Endothelial cell (in vitro differentiated cells): Measurements from ENCODE around the gene DCUN1D2. TPM values are rescaled to one million over a fixed set of nuclear protein-coding genes. Genes with fewer than 3 reads are reported as not detected.

Experiments used
- DNase-seq: peaks from one replicate; pipeline ENCODE4 v3.0.0; 2021; ENCODE audit warnings: low spot score
- H3K27ac Mint-ChIP-seq: one replicate; pipeline ENCODE4 v1.8.0; 2021; ENCODE audit warnings: mixed read lengths, inconsistent platforms; ENCODE audit not compliant: unreplicated experiment
- H3K27me3 Mint-ChIP-seq: one replicate; pipeline ENCODE4 v1.8.0; 2021; ENCODE audit warnings: mild to moderate bottlenecking, moderate library complexity, mixed read lengths, inconsistent platforms; ENCODE audit not compliant: unreplicated experiment
- H3K36me3 Mint-ChIP-seq: one replicate; pipeline ENCODE4 v1.8.0; 2021; ENCODE audit warnings: mild to moderate bottlenecking, low read depth, mixed read lengths, inconsistent platforms; ENCODE audit not compliant: unreplicated experiment
- H3K4me1 Mint-ChIP-seq: one replicate; pipeline ENCODE4 v1.8.0; 2021; ENCODE audit warnings: mild to moderate bottlenecking, mixed read lengths, inconsistent platforms; ENCODE audit not compliant: unreplicated experiment
- H3K4me3 Mint-ChIP-seq: one replicate; pipeline ENCODE4 v1.8.0; 2021; ENCODE audit warnings: mild to moderate bottlenecking, mixed read lengths, inconsistent platforms; ENCODE audit not compliant: unreplicated experiment
- H3K9me3 Mint-ChIP-seq: one replicate; pipeline ENCODE4 v1.8.0; 2021; ENCODE audit warnings: mixed read lengths, inconsistent platforms; ENCODE audit not compliant: unreplicated experiment
- CTCF ChIP-seq: fragments of 200-600 bp; sonication (generic); IDR thresholded peaks from one replicate; pipeline ENCODE4 v1.5.0; 2021; ENCODE audit warnings: antibody characterized with exemption; ENCODE audit not compliant: unreplicated experiment
- total RNA-seq: library from RNA; stranded (reverse); fragmentation: NEBNext Ultra II Directional; extraction: Animal tissue kit (Norgen Biotek cat#: 25700); gene quantifications from one replicate; pipeline ENCODE4 v1.2.1, GENCODE V29; 2021; ENCODE audit not compliant: unreplicated experiment

DCUN1D2 gene
- total RNA-seq, 1 donor from 2014 or later: 23.9 TPM

GRCh38 chr13:113428871-113429607 is 61.5 kb downstream of the DCUN1D2 start:
- no peak for TF ChIP-seq CTCF
- no peak for DNase-seq
- Mint-ChIP-seq H3K4me1 (no peaks in the 10 kb centered on the region), H3K4me3 (no peak overlapping the region), H3K27ac (no peak overlapping the region), H3K36me3 (peaks cover 5% of the 10 kb centered on the region), H3K27me3 (peaks cover 4% of the 10 kb centered on the region), H3K9me3 (no peaks in the 10 kb centered on the region)

- Mint-ChIP-seq H3K27ac (no peak overlapping the region), H3K36me3 (peaks cover 5% of the 10 kb centered on the region), H3K4me1 (no peaks in the 10 kb centered on the region), H3K27me3 (peaks cover 4% of the 10 kb centered on the region), H3K4me3 (no peak overlapping the region), H3K9me3 (no peaks in the 10 kb centered on the region)
- DNase-seq: no peak
- no peak for TF ChIP-seq CTCF
These were observed 62.0 kb downstream of the DCUN1D2 start for GRCh38 chr13:113428469-113428865.

DNA sequence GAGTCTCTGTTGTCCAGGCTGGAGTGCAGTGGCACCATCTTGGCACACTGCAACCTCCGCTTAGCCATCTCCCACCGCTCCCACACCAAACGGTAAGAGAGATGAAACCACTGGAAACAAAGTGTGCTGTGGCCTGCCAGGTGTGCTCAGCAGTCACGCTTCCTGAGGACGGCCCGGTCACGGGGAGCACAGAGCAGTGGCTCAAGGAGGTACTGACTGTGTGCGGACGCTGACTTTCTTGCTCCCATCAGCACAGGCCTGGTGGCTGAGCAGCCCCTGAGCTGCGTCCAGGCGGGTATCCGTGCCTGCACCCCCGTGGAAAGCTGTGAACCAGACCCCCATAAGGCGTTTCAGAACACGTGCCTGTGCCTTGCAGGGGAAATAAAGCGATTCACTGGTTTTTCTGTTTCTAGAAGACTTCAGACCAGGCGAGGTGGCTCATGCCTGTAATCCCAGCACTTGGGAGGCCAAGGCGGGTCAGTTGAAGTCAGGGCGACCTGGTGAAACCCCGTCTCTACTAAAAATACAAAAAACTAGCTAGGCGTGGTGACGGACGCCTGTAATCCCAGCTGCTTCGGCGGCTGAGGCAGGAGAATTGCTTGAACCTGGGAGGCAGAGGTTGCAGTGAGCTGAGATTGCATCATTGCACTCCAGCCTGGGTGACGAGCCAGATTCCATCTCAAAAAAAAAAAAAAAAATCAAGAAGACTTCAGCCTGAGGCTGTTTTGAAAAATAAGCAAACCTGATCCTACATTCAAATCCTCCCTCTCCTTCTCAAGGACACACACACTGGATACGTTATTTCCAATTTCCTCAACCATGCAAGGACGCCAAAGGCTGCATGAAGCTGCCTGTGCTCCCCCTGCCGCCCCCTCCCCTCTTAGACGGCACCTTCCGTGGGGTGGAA is 62.7 kb downstream of the DCUN1D2 start:
- H3K4me1 Mint-ChIP-seq: no peaks in the 10 kb centered on the region
- peaks cover 4% of the 10 kb centered on the region for H3K27me3 Mint-ChIP-seq
- H3K4me3 Mint-ChIP-seq: no peak overlapping the region
- peaks cover 4% of the 10 kb centered on the region for H3K36me3 Mint-ChIP-seq
- H3K27ac Mint-ChIP-seq: no peak overlapping the region
- no peaks in the 10 kb centered on the region for H3K9me3 Mint-ChIP-seq
- no peak for TF ChIP-seq CTCF
- no peak for DNase-seq

DNA sequence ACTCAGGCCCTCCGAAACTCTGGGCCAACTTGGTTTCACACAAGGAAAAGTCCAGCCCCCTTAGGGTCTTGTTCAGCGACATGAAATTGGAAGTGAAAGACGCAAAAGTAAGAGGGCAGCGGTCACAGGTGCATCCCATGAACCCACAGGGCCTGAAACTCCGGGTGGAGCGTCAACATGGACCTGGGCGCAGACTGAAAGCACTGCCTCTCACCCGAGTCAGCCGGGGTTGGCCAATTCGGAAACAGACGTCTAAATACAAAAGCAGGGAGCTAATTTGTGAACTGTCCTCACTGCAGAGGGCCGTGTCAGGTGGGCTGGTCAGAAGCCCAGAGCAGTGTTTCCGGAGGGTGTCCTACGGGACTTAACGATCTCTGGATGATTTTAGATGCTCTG is 63.9 kb downstream of the DCUN1D2 start:
- Mint-ChIP-seq H3K27ac (no peak overlapping the region), H3K4me1 (no peaks in the 10 kb centered on the region), H3K9me3 (no peaks in the 10 kb centered on the region), H3K4me3 (no peak overlapping the region), H3K27me3 (peaks cover 3% of the 10 kb centered on the region), H3K36me3 (no peaks in the 10 kb centered on the region)
- DNase-seq: no peak
- no peak for TF ChIP-seq CTCF
